SK-N-SH (cell line): ENCODE results near the gene TOX2. TPM values are rescaled to one million over a fixed set of nuclear protein-coding genes. Genes with fewer than 3 reads are reported as not detected.

Source experiments
- CTCF ChIA-PET: fragments of 300-600, 350-600 bp; formaldehyde crosslinking; extraction: SDS; loops from one replicate; lab custom pipeline; 2021; lab: Yijun Ruan, JAX
- POLR2A ChIA-PET: fragments of 350-600 bp; sonication (Branson Sonifier 250); formaldehyde crosslinking; extraction: SDS; loops from one replicate; lab custom pipeline; 2020; ENCODE audit warnings: antibody characterized with exemption, inconsistent platforms; lab: Yijun Ruan, JAX
- DNase-seq: peaks from one replicate; pipeline ENCODE4 v3.0.0; 2012
- H2AFZ ChIP-seq: fragments of 200-600 bp; sonication (generic); 2 replicates; pipeline ENCODE4 v1.8.1; 2016; ENCODE audit warnings: antibody characterized with exemption, mild to moderate bottlenecking, low read depth
- H3F3A ChIP-seq: fragments of 200-600 bp; sonication (generic); replicated peaks from 2 replicates; pipeline ENCODE3; 2016; ENCODE audit warnings: antibody characterized with exemption, mild to moderate bottlenecking; ENCODE audit not compliant: insufficient read depth
- H3K27ac ChIP-seq, 2 experiments: fragments of 200-500 bp in 1 of 2; fragments of 200-600 bp in 1 of 2; sonication (Bioruptor generic) in 1 of 2; sonication (generic), shearing (Covaris generic) in 1 of 2; 2 replicates each; pipeline versions ENCODE4 v1.5.1 to v1.6.1; 2014 to 2016; ENCODE audit warnings: low read depth in 2 of 2, inconsistent platforms in 1 of 2, low read length in 1 of 2, mild to moderate bottlenecking in 1 of 2, mixed read lengths in 1 of 2
- H3K27me3 ChIP-seq: fragments of 200-600 bp; sonication (generic), shearing (Covaris generic); 2 replicates; pipeline ENCODE4 v1.6.1; 2016; ENCODE audit warnings: mixed run types; ENCODE audit not compliant: insufficient read depth
- H3K36me3 ChIP-seq, 2 experiments: fragments of 200-500 bp in 1 of 2; fragments of 200-600 bp in 1 of 2; sonication (Bioruptor generic) in 1 of 2; sonication (generic) in 1 of 2; replicated peaks in 1 of 2; 2 replicates each; pipeline versions ENCODE3 to v1.5.1; 2014 to 2016; ENCODE audit warnings: low read length in 1 of 2, mild to moderate bottlenecking in 1 of 2; ENCODE audit not compliant: insufficient read depth in 2 of 2, control insufficient read depth in 1 of 2
- H3K4me1 ChIP-seq, 2 experiments: fragments of 200-500 bp in 1 of 2; fragments of 200-600 bp in 1 of 2; sonication (Bioruptor generic) in 1 of 2; sonication (generic), shearing (Covaris generic) in 1 of 2; 2 replicates each; pipeline versions ENCODE4 v1.5.1 to v1.6.1; 2014 to 2016; ENCODE audit warnings: low read depth in 1 of 2, low read length in 1 of 2, mixed run types in 1 of 2; ENCODE audit not compliant: insufficient read depth in 2 of 2, control insufficient read depth in 1 of 2
- H3K4me2 ChIP-seq: fragments of 200-600 bp; sonication (generic), shearing (Covaris generic); 2 replicates; pipeline ENCODE4 v1.6.1; 2017; ENCODE audit warnings: mixed run types
- H3K4me3 ChIP-seq, 2 experiments: fragments of 200-500 bp in 1 of 2; fragments of 200-600 bp in 1 of 2; sonication (Bioruptor generic) in 1 of 2; sonication (generic), shearing (Covaris generic) in 1 of 2; 2 replicates each; pipeline versions ENCODE4 v1.5.1 to v1.8.1; 2014 to 2016; ENCODE audit warnings: low read depth in 2 of 2, inconsistent platforms in 1 of 2, low read length in 1 of 2, mild to moderate bottlenecking in 1 of 2, mixed read lengths in 1 of 2, moderate library complexity in 1 of 2
- H3K79me2 ChIP-seq: fragments of 200-600 bp; sonication (generic); 2 replicates; pipeline ENCODE4 v1.8.1; 2017; ENCODE audit warnings: mild to moderate bottlenecking; ENCODE audit not compliant: insufficient read depth
- H3K9ac ChIP-seq: fragments of 200-600 bp; sonication (generic); 2 replicates; pipeline ENCODE4 v1.6.1; 2017; ENCODE audit warnings: mixed run types
- H3K9me2 ChIP-seq: fragments of 200-600 bp; sonication (generic); 2 replicates; pipeline ENCODE4 v1.6.1; 2017; ENCODE audit warnings: mixed run types
- H3K9me3 ChIP-seq: fragments of 200-600 bp; sonication (generic); 2 replicates; pipeline ENCODE4 v1.6.1; 2017; ENCODE audit warnings: mixed run types, mild to moderate bottlenecking, moderate library complexity
- H4K20me1 ChIP-seq: fragments of 200-600 bp; sonication (generic); 2 replicates; pipeline ENCODE4 v1.6.1; 2017; ENCODE audit warnings: mild to moderate bottlenecking, mixed run types; ENCODE audit not compliant: insufficient read depth
- EP300 ChIP-seq, 2 experiments: IDR thresholded peaks; 2 replicates each; pipeline versions ENCODE4 v1.4.0 to v1.6.1; 2012; ENCODE audit warnings: borderline replicate concordance in 1 of 2, low read depth in 1 of 2, low read length in 1 of 2
- EZH2phosphoT487 ChIP-seq: fragments of 200-600 bp; sonication (generic); IDR thresholded peaks from 2 replicates; pipeline ENCODE4 v1.6.1; 2017; ENCODE audit warnings: low read depth, mixed run types, mild to moderate bottlenecking, antibody characterized with exemption, moderate library complexity, borderline replicate concordance
- FOSL2 ChIP-seq: IDR thresholded peaks from 2 replicates; pipeline ENCODE4 v1.4.0; 2012; ENCODE audit warnings: low read depth, mild to moderate bottlenecking, moderate library complexity, borderline replicate concordance
- MEF2A ChIP-seq: IDR thresholded peaks from 2 replicates; pipeline ENCODE4 v1.4.0; 2012; ENCODE audit warnings: low read depth, borderline replicate concordance
- NFIC ChIP-seq: IDR thresholded peaks from 2 replicates; pipeline ENCODE4 v1.4.0; 2012; ENCODE audit warnings: borderline replicate concordance
- NRF1 ChIP-seq: IDR thresholded peaks from 2 replicates; pipeline ENCODE4 v1.6.1; 2012; ENCODE audit warnings: low read depth, mild to moderate bottlenecking, low read length
- POLR2AphosphoS5 ChIP-seq: IDR thresholded peaks from 2 replicates; pipeline ENCODE4 v1.6.1; 2012; ENCODE audit warnings: low read depth, low read length
- RCOR1 ChIP-seq: fragments of 150-350 bp; IDR thresholded peaks from 2 replicates; pipeline ENCODE4 v1.6.1; 2017; ENCODE audit warnings: antibody characterized with exemption, low read length
- RFX5 ChIP-seq: IDR thresholded peaks from 2 replicates; pipeline ENCODE4 v1.6.1; 2012; ENCODE audit warnings: mild to moderate bottlenecking, improper control_type of control experiment, low read length
- SIN3A ChIP-seq: IDR thresholded peaks from 2 replicates; pipeline ENCODE4 v1.6.1; 2012; ENCODE audit warnings: low read depth, mild to moderate bottlenecking, low read length, moderate library complexity, borderline replicate concordance
- TCF12 ChIP-seq: IDR thresholded peaks from 2 replicates; pipeline ENCODE4 v1.4.0; 2012
- ZBTB33 ChIP-seq: IDR thresholded peaks from 2 replicates; pipeline ENCODE4 v1.4.0; 2012; ENCODE audit warnings: low read depth, borderline replicate concordance
- WGBS: methylation state at CpG from one replicate; pipeline ENCODE4 v1.1.6; 2017; ENCODE audit warnings: low lambda C conversion rate; 5-methylcytosine and 5-hydroxymethylcytosine counted together
- polyA plus RNA-seq, 3 experiments: library from polyadenylated mRNA; depleted of rRNA; stranded (reverse); fragments of >200 nt; gene quantifications; 2 replicates each; pipeline ENCODE4 v1.2.3, GENCODE V29; 2012
- TF ChIP-seq, protein P1 (sequence below): fragments of 150-350 bp; IDR thresholded peaks from 2 replicates; pipeline ENCODE4 v1.6.1; 2016; ENCODE audit warnings: mild to moderate bottlenecking, low read depth, low read length
- TF ChIP-seq, protein P2 (sequence below): IDR thresholded peaks from 2 replicates; pipeline ENCODE4 v1.6.1; 2012; ENCODE audit warnings: mild to moderate bottlenecking, low read depth, low read length, moderate library complexity
- TF ChIP-seq, protein P3 (sequence below): fragments of 150-350 bp; IDR thresholded peaks from 2 replicates; pipeline ENCODE4 v1.6.1; 2017; ENCODE audit warnings: antibody characterized with exemption, low read length, low read depth, borderline replicate concordance

Gene TOX2
- polyA plus RNA-seq, 1 of the 3 experiments (the other 2 are of a cell fraction): 15.4 TPM

DNA sequence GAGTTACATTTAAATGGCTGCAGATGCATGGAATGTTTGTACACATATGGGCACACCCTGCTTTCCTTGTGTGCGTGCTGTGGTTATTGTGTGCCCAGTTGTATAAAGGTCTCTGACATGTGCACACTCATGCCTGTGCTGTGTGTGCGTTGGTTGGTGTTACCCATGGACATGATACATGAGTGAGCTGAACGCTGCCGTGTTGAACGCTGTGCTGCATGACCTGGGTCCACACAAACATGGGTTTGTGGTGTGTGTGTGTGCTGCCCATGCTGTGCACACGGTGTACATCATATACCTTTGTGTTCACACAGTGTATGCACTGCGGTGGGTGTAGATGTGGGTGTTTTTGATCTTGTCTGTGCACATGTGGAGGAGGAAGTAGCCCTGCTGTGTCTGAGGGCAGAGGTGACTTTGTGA lies 54.4 kb downstream of the TOX2 start:
- Histone ChIP-seq H3K9me2 (no peaks in the 10 kb centered on the region), H3K27me3 (no peaks in the 10 kb centered on the region), H2AFZ (no peak overlapping the region), H3K79me2 (no peaks in the 10 kb centered on the region)
- TF ChIP-seq NFIC (no peak), RCOR1 (no peak), SIN3A (no peak), EZH2phosphoT487 (no peak), RFX5 (no peak), TCF12 (no peak), ZBTB33 (no peak), MEF2A (no peak), FOSL2 (no peak), EP300 (IDR thresholded peaks at IDR 0.05; ENCODE audit: borderline replicate concordance in 1 of 2, low read depth in 1 of 2, low read length in 1 of 2) (no peak), NRF1 (no peak), POLR2AphosphoS5 (no peak)
- TF ChIP-seq, protein P1, sequence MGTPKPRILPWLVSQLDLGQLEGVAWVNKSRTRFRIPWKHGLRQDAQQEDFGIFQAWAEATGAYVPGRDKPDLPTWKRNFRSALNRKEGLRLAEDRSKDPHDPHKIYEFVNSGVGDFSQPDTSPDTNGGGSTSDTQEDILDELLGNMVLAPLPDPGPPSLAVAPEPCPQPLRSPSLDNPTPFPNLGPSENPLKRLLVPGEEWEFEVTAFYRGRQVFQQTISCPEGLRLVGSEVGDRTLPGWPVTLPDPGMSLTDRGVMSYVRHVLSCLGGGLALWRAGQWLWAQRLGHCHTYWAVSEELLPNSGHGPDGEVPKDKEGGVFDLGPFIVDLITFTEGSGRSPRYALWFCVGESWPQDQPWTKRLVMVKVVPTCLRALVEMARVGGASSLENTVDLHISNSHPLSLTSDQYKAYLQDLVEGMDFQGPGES: no peak
- TF ChIP-seq, protein P2, sequence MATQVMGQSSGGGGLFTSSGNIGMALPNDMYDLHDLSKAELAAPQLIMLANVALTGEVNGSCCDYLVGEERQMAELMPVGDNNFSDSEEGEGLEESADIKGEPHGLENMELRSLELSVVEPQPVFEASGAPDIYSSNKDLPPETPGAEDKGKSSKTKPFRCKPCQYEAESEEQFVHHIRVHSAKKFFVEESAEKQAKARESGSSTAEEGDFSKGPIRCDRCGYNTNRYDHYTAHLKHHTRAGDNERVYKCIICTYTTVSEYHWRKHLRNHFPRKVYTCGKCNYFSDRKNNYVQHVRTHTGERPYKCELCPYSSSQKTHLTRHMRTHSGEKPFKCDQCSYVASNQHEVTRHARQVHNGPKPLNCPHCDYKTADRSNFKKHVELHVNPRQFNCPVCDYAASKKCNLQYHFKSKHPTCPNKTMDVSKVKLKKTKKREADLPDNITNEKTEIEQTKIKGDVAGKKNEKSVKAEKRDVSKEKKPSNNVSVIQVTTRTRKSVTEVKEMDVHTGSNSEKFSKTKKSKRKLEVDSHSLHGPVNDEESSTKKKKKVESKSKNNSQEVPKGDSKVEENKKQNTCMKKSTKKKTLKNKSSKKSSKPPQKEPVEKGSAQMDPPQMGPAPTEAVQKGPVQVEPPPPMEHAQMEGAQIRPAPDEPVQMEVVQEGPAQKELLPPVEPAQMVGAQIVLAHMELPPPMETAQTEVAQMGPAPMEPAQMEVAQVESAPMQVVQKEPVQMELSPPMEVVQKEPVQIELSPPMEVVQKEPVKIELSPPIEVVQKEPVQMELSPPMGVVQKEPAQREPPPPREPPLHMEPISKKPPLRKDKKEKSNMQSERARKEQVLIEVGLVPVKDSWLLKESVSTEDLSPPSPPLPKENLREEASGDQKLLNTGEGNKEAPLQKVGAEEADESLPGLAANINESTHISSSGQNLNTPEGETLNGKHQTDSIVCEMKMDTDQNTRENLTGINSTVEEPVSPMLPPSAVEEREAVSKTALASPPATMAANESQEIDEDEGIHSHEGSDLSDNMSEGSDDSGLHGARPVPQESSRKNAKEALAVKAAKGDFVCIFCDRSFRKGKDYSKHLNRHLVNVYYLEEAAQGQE: no peak
- TF ChIP-seq, protein P3, sequence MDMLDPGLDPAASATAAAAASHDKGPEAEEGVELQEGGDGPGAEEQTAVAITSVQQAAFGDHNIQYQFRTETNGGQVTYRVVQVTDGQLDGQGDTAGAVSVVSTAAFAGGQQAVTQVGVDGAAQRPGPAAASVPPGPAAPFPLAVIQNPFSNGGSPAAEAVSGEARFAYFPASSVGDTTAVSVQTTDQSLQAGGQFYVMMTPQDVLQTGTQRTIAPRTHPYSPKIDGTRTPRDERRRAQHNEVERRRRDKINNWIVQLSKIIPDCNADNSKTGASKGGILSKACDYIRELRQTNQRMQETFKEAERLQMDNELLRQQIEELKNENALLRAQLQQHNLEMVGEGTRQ: no peak
- TF ChIP-seq, all 33 proteins: peak for 0
- Histone ChIP-seq H3K4me3 (no peak overlapping the region), H3K27ac (no peak overlapping the region), H3K4me1 (peaks cover 3 to 7% of the 10 kb centered on the region in 2 experiments; a peak in 2 of 4 replicates), H3K9ac (no peak overlapping the region), H3K9me3 (no peaks in the 10 kb centered on the region), H3K36me3 (no peaks in the 10 kb centered on the region), H3K4me2 (no peak overlapping the region), H3F3A (no peaks in the 10 kb centered on the region), H4K20me1 (no peaks in the 10 kb centered on the region)
- WGBS: 92% methylated on average over 7 of the region's 7 CpGs
- no peak for DNase-seq
- CTCF ChIA-PET: interaction anchor here (1.2 to 1.3 kb wide), 2 partner anchors 8 to 14 kb away, joined by 3 to 4 read pairs; no protein-coding TSS in a partner anchor
- POLR2A ChIA-PET: no interaction called here
